NCI-H1048 (cell line): Measurements from ENCODE around the gene NXPE3.

Source experiments
- DNase-seq: peaks from one replicate; lab custom pipeline; 2025; lab: John Stamatoyannopoulos, UW

The NXPE3 gene

DNA sequence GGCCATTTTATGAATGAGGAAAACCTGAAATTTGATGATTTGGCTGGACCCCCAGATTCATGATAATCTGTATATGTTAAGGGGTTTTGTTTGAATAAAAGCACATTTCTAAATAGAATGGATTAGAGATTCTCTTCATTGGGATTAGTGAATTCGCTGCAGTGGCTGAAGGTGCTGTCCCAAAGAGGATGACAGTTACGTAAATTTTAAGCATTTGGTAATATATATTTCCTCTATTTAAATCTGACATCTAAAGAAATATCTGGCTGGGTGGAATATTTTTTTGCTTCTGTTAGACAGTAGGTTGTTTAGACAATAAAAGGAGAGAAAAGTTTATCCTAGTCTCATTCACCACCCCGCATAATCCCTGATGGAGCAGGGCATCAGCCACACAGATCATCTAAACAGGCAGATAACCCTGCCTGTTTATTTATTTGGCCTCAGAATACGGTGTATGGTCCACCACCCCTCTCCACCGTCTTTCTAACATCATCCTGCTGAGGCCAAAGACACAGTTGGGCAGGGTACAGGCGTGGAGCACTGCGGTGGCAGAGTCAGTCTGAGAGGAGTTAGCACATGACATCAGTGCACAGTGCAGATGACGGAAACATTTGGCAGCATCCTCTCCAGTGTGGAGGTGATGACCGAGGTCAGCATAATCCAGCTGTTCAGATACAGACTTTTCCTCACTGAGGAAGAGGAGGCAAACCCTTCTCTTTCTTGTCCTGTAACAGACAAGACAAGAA is 49.9 kb downstream of the NXPE3 start:
- DNase-seq: no peak

- no peak for DNase-seq
These were observed 50.4 kb downstream of the NXPE3 start for GRCh38 chr3:101829437-101829830.

DNA sequence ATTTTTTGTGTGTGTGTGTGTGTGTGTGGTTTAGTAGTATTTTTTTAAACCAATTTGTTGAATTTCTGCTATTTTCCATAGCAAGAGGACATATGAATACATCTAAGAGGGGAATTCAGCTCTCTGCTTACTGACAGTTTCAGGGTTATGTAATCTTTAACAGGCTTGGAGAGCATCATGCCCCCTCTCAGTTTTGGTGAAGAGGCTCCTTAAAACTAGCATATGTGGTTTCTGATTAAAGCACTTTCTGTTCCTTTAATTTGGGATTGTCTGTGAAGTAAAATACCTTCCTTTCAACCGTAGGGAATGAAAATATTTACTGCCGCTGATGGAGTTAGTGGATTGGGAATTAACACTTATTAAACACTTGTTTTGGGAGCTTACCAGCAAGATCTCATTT is 50.9 kb downstream of the NXPE3 start:
- DNase-seq: no peak

- DNase-seq: no peak
These were observed 54.5 kb downstream of the NXPE3 start for GRCh38 chr3:101833446-101833974.

GRCh38 chr3:101835676-101836075 is 56.7 kb downstream of the NXPE3 start:
- DNase-seq: no peak

DNA sequence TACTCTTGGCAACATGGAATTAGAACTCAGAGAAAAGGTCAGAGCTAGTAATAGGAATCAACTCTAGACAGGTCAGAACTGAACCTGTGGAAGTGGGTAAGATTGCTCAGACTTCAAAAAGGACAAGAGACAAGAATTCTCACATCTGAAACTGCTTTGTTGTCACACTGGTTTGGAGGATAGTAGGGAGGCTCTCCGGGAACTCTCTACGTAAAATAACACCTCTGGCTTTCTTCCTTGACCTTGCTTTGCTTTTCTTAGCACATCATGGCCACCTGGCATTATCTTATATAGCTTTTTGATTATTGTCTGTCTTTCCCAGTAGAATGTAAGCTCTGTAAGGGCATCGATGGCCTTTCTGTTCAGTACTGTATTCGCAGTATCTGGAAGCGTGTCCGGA is 57.1 kb downstream of the NXPE3 start:
- DNase-seq: no peak

GRCh38 chr3:101836652-101837598 is 57.9 kb downstream of the NXPE3 start:
- no peak for DNase-seq

DNA sequence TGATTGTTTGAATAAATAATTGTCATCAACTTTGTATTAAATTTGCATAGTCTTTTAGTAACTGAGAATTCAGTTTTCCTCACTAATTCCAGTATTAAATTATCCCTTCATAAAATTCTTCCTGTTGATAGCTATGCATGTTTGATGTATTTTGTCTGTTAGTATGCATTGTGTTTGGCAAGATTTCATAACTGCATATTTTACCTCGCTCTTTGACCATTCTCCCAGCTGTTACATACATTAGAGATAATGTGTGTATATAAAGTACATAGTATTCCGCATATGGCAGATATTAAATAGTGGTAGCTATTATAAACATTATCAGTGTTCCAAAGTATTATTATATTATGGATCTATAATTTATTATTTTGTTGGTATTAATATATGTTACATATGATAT is 59.7 kb downstream of the NXPE3 start:
- DNase-seq: no peak

GRCh38 chr3:101840066-101840465 is 61.1 kb downstream of the NXPE3 start:
- DNase-seq: no peak

DNA sequence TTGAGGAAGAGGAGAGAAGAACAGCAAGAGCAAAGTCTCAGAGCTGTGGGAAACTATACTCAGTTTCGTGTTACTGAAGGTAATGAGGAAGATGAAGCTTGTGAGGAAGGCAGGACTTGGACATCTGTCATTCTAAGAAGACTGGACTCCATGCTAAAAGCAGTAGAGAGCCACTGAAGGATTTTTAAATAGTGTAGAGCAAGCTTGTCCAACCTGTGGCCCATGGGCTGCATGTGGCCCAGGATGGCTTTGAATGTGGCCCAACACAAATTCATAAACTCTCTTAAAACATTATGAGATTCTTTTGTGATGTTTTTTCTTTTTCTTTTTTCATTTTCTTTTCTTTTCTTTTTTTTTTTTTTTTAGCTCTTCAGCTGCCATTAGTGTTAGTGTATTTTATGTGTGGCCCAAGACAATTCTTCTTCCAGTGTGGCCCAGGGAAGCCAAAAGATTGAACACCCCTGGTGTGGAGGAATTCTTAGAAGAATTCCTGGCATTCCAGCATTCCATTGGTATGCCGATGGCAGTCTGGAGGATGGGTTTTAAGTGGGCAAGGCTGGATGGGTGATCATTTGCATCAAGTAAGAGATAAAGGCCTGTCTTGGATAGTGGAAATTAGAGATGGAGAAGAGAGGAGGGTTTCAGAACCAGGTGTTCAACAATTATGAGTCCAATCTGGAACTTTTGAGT is 63.4 kb downstream of the NXPE3 start:
- no peak for DNase-seq

DNA sequence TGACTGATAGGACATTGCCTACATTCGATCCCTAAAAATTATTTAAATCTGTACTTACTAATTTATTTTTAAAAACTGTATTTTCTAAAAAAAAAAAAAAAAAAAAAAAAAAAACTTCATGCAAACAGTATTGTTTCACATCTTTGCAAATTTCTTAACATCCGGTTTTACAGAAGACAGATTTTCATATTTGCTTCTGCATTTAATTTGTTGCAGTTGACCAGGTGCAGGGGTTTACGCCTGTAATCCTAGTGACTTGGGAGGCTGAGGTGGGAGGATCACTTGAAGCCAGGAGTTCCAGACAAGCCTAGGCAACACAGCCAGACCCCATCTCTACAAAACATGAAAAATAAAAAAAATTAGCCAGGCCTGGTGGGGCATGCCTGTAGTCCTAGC is 63.9 kb downstream of the NXPE3 start:
- DNase-seq: no peak

DNA sequence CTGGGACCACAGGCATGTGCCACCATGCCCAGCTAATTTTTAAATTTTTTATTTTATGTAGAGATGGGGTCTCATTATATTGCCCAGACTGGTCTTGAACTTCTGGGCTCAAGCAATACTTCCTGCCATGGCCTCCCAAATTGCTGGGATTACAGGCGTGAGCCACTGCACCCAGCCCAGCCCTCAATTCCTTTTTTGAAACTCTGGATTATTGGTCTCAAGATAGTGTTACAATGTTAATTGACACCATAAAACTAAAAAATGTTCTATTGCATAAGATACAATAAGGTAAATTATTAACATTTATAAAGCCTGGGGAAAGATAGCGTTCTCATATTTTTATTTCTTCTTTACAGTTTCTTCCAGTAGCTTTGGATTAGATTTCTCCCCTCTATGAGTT is 66.4 kb downstream of the NXPE3 start:
- no peak for DNase-seq

- DNase-seq: no peak
These were observed 67.7 kb downstream of the NXPE3 start for GRCh38 chr3:101846709-101847108.

- no peak for DNase-seq
These were observed 68.3 kb downstream of the NXPE3 start for GRCh38 chr3:101847328-101847727.

DNA sequence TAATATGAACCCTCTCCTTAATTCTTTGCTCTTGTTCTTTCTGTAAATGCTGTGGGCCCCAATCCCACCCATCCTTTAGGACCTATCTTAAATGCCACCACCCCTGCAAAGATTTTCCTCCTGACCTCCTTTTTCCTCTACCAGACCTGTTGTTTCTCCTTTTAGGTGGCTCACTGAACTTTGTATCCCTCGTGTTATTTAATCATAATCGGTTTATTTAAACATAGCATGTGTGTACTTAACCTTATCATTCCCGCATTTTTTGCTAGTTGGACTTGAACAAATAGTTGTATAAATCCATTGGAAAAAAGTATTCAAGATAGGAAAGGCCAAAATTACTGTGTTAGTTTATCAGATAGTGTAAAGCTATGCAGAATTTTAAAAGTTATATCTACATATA is 69.3 kb downstream of the NXPE3 start:
- no peak for DNase-seq

DNA sequence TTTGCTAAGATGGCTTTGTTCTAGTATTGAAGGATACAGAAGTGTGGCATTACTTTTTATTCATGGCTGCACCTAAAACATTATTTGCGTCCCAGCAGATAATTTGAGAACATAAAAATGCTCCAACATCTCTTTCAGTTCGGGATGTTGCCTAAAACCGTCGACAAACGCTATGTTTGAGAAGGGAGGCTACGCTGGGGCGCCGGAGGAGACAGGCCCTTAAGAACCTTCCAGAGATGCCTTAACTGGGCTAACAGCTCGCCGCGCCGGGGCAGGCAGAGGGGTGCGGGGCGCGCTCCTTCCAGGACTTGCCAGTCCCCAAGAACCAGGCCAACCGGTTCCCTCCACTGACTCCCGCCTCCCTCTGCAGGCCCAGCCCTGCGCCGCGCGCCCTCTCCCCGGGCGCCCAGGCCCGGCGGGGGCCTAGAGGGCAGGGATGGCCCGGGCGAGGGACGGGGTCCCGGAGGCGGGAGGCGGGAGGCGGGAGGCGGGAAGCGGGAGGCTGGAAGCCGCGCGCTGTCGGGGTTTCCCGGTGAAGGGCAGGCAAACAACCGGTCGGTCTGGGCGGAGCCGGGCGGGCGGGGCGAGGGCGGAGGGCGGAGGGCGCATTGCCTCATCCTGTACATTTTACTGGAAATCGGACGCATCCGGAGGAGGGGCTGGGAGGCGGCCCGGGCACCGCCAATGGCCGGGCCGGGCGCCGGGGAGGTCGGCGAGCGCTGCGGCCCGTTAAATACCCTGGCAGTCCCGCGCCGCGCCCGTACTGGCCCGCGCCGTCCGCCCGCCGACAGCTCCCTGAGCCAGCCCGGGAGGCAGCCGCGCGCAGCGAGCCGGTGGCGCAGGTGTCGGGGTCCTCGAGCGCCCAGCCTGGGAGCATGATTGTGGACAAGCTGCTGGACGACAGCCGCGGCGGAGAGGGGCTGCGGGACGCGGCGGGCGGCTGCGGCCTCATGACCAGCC is 70.0 kb downstream of the NXPE3 start, which contains the start of gene NFKBIZ:
TSS of gene NFKBIZ (plus strand) at position 761 of the 960 bp plus-strand sequence. CDS start at position 876, 115 bp downstream.
- DNase-seq: peak; percentile 76

GRCh38 chr3:101849714-101850245 is 70.8 kb downstream of the NXPE3 start:
- DNase-seq: no peak

DNA sequence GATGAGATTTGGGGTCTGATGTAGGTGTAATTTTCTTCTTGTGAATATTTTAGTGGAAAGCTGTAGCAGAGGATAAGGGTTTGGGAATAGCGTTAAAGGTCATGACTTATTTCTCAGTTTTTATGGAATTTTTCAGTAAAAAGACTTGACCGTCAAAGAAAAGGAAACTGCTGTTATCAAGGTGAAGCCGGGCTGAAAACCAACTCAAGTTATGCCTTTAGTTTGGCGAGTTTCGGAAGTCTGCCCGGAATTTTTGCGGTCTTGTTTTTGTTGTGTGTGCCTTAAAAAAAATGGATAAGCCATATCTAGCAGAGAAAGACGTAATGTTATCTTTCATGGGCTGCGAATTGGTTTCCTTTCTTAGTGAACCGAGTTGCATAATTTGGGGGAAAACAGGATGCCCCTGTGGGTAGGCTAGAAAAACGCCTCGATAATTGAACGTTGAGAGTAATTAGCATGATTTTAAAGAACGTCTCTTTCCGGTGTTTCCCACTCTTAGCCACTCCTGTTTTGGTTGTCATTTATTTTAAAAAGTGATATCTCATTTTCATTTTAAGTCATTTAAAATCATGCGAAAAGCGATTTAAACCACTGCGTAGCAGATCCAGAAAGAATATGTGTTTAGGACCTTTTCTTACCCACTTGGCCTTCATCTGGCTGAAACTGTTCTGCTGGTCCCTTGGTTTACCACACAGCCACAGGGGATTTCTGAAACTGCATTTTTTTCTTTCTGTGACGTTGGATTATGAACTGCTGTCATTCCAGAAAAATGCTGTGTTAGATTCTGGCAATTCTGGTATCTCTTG is 71.4 kb downstream of the NXPE3 start:
- no peak for DNase-seq

DNA sequence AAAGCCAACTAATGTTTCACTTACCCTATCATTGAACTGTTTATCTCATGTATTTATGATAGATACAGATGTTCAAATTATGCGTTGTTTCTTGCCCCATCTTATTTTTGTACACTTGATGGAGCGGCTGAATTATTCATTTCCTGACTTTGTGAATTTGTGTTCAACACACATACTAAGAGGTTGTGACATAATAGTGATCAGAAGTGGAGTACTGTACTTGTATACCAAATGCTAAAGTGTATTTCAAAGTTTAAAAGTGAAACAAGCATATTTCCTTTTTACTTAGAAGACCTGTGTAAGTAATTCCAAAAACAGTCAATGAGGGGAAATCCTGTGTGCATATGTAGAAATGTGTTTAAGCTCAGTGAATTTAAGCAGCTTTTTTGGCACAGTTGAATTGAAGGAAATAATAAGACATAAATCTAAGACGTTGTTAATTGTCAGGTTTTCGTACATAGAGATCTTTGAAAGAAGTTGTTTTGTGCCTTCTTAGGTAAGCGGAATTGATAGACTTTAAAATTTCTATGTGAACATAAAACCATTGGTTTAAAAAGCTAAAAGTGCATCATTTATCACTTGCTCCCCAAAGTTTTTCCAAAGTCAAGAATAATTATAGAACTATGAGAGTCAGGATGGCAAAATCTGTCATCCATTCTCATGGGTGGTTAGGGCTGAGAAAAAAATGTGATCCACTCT is 72.2 kb downstream of the NXPE3 start:
- no peak for DNase-seq
